Panc1 (cell line): ENCODE measurements around the gene AOAH. TPM values are rescaled to one million over a fixed set of nuclear protein-coding genes. Genes with fewer than 3 reads are reported as not detected.
A peak's percentile ranks its signal among the peaks of the same experiment; 100 is the strongest.

Experiments
- ATAC-seq: fragments of 200-7000 bp; cut with Tn5 transposase; 2 replicates; pipeline ENCODE4 v1.9.1; 2020; ENCODE audit warnings: mild to moderate bottlenecking, moderate library complexity
- BruUV-seq: library from RNA; stranded (reverse); fragments of 400-500 nt; replicated peaks from 2 replicates; lab custom pipeline; 2021; lab: Mats Ljungman, UMichigan
- CTCF ChIA-PET: fragments of 300-600 bp; sonication (Branson Sonifier 250); formaldehyde crosslinking; loops from one replicate; lab custom pipeline; 2022; ENCODE audit warnings: antibody characterized with exemption; lab: Charles Lee
- POLR2A ChIA-PET: fragments of 300-600 bp; sonication (Branson Sonifier 250); formaldehyde crosslinking; loops from one replicate; lab custom pipeline; 2022; ENCODE audit warnings: antibody characterized with exemption; lab: Charles Lee
- DNase-seq: peaks from one replicate; pipeline ENCODE4 v3.0.0-alpha.2; 2010; ENCODE audit warnings: low read depth, low spot score
- H3K27ac ChIP-seq: 2 replicates; pipeline ENCODE4 v1.5.1; 2011; ENCODE audit warnings: mild to moderate bottlenecking, low read length, inconsistent platforms
- H3K27me3 ChIP-seq: fragments of 200-500 bp; sonication (Bioruptor generic); 2 replicates; pipeline ENCODE4 v1.6.0; 2014; ENCODE audit warnings: low read length, inconsistent platforms; ENCODE audit not compliant: control insufficient read depth, insufficient read depth
- H3K36me3 ChIP-seq: fragments of 200-500 bp; sonication (Bioruptor generic); 2 replicates; pipeline ENCODE4 v1.5.1; 2014; ENCODE audit warnings: inconsistent platforms, mild to moderate bottlenecking, low read length, moderate library complexity; ENCODE audit not compliant: control insufficient read depth, insufficient read depth
- H3K4me1 ChIP-seq: 2 replicates; pipeline ENCODE4 v1.5.1; 2011; ENCODE audit warnings: inconsistent platforms, mild to moderate bottlenecking, low read length, moderate library complexity; ENCODE audit not compliant: control insufficient read depth, insufficient read depth
- H3K4me3 ChIP-seq, 2 experiments: 2 replicates each; pipeline ENCODE4 v1.5.1; 2011 to 2012; ENCODE audit warnings: low read depth in 2 of 2, low read length in 2 of 2, mild to moderate bottlenecking in 2 of 2, inconsistent platforms in 1 of 2, moderate library complexity in 1 of 2
- H3K9me3 ChIP-seq: fragments of 200-500 bp; sonication (Bioruptor generic); 2 replicates; pipeline ENCODE4 v1.5.1; 2014; ENCODE audit warnings: low read depth, mild to moderate bottlenecking, inconsistent platforms, low read length, moderate library complexity; ENCODE audit not compliant: control insufficient read depth, insufficient read depth
- POLR2AphosphoS5 ChIP-seq: IDR thresholded peaks from 2 replicates; pipeline ENCODE4 v1.6.1; 2012; ENCODE audit warnings: mild to moderate bottlenecking, low read depth, low read length, moderate library complexity
- SIN3A ChIP-seq: IDR thresholded peaks from 2 replicates; pipeline ENCODE4 v1.6.1; 2012; ENCODE audit warnings: low read depth, mild to moderate bottlenecking, low read length, moderate library complexity, borderline replicate concordance; ENCODE audit not compliant: insufficient read depth
- TCF7L2 ChIP-seq: IDR thresholded peaks from 2 replicates; pipeline ENCODE4 v1.6.1; 2011; ENCODE audit warnings: mild to moderate bottlenecking, low read depth, low read length, inconsistent platforms
- in situ Hi-C: cut with HindIII; loops from 2 replicates; pipeline ENCODE4 v1.10.0; 2016; ENCODE audit warnings: low sequenced_read_pairs, low pct_unique_long_range_greater_than_20kb
- intact Hi-C: fragments of 100-400 bp; cut with micrococcal nuclease; formaldehyde crosslinking; loops from one replicate; pipeline ENCODE4 v1.10.0; 2022; ENCODE audit not compliant: unreplicated experiment
- total RNA-seq: library from RNA; stranded (reverse); gene quantifications from one replicate; pipeline ENCODE4 v1.2.1, GENCODE V29; 2021; ENCODE audit not compliant: unreplicated experiment
- TF ChIP-seq, protein P1 (sequence below), 2 experiments: IDR thresholded peaks; 2 replicates each; pipeline ENCODE4 v1.6.1; 2011 to 2012; ENCODE audit warnings: low read depth in 2 of 2, control low read depth in 1 of 2, low read length in 1 of 2, mild to moderate bottlenecking in 1 of 2, moderate library complexity in 1 of 2; ENCODE audit not compliant: insufficient read depth in 1 of 2
- TF ChIP-seq, protein P2 (sequence below): fragments of 450-650 bp; IDR thresholded peaks from 2 replicates; pipeline ENCODE4 v1.5.1; 2017; ENCODE audit warnings: mild to moderate bottlenecking

The AOAH gene
- total RNA-seq, 1 experiment from 2014 or later: 0.31 TPM

DNA sequence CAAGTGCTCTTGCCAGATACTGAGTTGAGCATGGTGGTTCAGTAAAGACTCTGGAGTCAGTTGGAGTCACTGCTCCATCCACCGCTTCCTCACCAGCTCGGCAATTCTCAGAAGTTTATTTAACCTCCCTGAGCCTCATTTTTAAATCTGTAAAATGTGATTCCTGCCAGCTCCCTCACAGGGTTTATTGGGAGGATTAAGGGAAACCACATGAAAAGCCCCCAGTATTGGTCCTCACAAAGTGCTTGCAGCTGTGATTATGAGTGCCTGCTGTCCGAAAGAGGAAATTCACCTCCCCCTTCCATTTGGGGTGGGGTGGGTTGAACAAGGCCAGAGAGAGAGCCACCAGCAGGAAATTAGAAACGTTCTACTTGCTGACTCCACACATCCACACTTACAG is 99.0 kb downstream of the AOAH start:
- H3K9me3 ChIP-seq: no peaks in the 10 kb centered on the region
- POLR2A ChIA-PET: no interaction called here
- H3K4me1 ChIP-seq: no peaks in the 10 kb centered on the region
- peak overlapping the region; percentile 20; the same call in 1 of the 2 replicates for H3K27ac ChIP-seq
- DNase-seq: no peak
- intact Hi-C loops (no loop called here), in situ Hi-C loops (no loop called here)
- BruUV-seq: no TSS peak
- ATAC-seq: no peak
- no peaks in the 10 kb centered on the region for H3K36me3 ChIP-seq
- H3K4me3 ChIP-seq: no peak overlapping the region
- CTCF ChIA-PET: no interaction called here
- no peaks in the 10 kb centered on the region for H3K27me3 ChIP-seq
- TF ChIP-seq SIN3A: no peak
- no peak for TF ChIP-seq POLR2AphosphoS5
- no peak for TF ChIP-seq TCF7L2
- TF ChIP-seq, protein P1, sequence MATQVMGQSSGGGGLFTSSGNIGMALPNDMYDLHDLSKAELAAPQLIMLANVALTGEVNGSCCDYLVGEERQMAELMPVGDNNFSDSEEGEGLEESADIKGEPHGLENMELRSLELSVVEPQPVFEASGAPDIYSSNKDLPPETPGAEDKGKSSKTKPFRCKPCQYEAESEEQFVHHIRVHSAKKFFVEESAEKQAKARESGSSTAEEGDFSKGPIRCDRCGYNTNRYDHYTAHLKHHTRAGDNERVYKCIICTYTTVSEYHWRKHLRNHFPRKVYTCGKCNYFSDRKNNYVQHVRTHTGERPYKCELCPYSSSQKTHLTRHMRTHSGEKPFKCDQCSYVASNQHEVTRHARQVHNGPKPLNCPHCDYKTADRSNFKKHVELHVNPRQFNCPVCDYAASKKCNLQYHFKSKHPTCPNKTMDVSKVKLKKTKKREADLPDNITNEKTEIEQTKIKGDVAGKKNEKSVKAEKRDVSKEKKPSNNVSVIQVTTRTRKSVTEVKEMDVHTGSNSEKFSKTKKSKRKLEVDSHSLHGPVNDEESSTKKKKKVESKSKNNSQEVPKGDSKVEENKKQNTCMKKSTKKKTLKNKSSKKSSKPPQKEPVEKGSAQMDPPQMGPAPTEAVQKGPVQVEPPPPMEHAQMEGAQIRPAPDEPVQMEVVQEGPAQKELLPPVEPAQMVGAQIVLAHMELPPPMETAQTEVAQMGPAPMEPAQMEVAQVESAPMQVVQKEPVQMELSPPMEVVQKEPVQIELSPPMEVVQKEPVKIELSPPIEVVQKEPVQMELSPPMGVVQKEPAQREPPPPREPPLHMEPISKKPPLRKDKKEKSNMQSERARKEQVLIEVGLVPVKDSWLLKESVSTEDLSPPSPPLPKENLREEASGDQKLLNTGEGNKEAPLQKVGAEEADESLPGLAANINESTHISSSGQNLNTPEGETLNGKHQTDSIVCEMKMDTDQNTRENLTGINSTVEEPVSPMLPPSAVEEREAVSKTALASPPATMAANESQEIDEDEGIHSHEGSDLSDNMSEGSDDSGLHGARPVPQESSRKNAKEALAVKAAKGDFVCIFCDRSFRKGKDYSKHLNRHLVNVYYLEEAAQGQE (IDR thresholded peaks at IDR 0.05; ENCODE audit: insufficient read depth in 1 of 2, low read depth in 2 of 2, low read length in 1 of 2): no peak
- TF ChIP-seq, protein P2, sequence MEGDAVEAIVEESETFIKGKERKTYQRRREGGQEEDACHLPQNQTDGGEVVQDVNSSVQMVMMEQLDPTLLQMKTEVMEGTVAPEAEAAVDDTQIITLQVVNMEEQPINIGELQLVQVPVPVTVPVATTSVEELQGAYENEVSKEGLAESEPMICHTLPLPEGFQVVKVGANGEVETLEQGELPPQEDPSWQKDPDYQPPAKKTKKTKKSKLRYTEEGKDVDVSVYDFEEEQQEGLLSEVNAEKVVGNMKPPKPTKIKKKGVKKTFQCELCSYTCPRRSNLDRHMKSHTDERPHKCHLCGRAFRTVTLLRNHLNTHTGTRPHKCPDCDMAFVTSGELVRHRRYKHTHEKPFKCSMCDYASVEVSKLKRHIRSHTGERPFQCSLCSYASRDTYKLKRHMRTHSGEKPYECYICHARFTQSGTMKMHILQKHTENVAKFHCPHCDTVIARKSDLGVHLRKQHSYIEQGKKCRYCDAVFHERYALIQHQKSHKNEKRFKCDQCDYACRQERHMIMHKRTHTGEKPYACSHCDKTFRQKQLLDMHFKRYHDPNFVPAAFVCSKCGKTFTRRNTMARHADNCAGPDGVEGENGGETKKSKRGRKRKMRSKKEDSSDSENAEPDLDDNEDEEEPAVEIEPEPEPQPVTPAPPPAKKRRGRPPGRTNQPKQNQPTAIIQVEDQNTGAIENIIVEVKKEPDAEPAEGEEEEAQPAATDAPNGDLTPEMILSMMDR: no peak

DNA sequence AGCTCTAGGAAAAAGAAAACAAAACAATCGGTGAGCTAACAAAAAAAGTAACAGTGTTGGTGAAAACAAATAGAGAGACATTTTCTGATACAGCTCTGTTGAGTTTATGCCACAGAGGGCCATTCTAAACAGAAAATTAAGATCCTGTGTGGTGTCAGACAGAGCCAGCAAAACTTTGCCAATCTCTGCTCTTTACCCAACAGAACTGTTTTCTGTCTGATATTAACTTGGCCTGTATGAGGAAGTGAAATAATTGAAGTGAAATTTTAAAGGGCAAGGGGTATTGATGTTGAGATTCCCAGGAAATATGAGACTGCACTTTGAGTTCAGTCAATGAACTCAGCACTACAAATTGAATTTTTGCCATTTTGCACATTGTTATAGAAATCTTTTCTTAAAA is 101.0 kb downstream of the AOAH start:
- intact Hi-C loops: no loop called here
- in situ Hi-C loops: no loop called here
- H3K4me1 ChIP-seq: no peaks in the 10 kb centered on the region
- BruUV-seq: no TSS peak
- POLR2A ChIA-PET: no interaction called here
- CTCF ChIA-PET: no interaction called here
- H3K36me3 ChIP-seq: no peaks in the 10 kb centered on the region
- H3K4me3 ChIP-seq: no peak overlapping the region
- no peak for ATAC-seq
- TF ChIP-seq POLR2AphosphoS5 (no peak), TCF7L2 (no peak), SIN3A (no peak)
- TF ChIP-seq, protein P2: no peak
- TF ChIP-seq, protein P1 (IDR thresholded peaks at IDR 0.05; ENCODE audit: insufficient read depth in 1 of 2, low read depth in 2 of 2, low read length in 1 of 2): no peak
- no peaks in the 10 kb centered on the region for H3K27me3 ChIP-seq
- H3K9me3 ChIP-seq: no peaks in the 10 kb centered on the region
- H3K27ac ChIP-seq: peak overlapping the region; percentile 19; the same call in 1 of the 2 replicates
- DNase-seq: no peak
